Thoracic aorta (tissue), 2 donors: ENCODE measurements around the gene C1QTNF2. TPM values are rescaled to one million over a fixed set of nuclear protein-coding genes. Genes with fewer than 3 reads are reported as not detected.

Experiments used
- ATAC-seq: fragments of 150-250 bp; one replicate; pipeline ENCODE4 v1.8.0; 2017; ENCODE audit warnings: low read depth; ENCODE audit not compliant: insufficient number of reproducible peaks, low FRiP score
- DNase-seq: peaks from one replicate; pipeline ENCODE4 v3.0.0-alpha.2; 2020; ENCODE audit warnings: low spot score
- H3K27ac ChIP-seq, 2 donors: fragments of 200-600 bp; sonication (generic); 1 replicate in 1 of 2; 2 replicates in 1 of 2; pipeline ENCODE4 v1.5.1; 2016; ENCODE audit warnings: mild to moderate bottlenecking in 2 of 2, moderate library complexity in 2 of 2
- H3K27me3 ChIP-seq: fragments of 200-600 bp; sonication (generic); replicated peaks from 2 replicates; pipeline ENCODE4 v1.6.0; 2016; ENCODE audit warnings: mild to moderate bottlenecking; ENCODE audit not compliant: insufficient read depth
- H3K36me3 ChIP-seq: fragments of 200-600 bp; sonication (generic); one replicate; pipeline ENCODE4 v1.5.1; 2016
- H3K4me1 ChIP-seq, 2 donors: fragments of 200-600 bp; sonication (generic); 1 replicate in 1 of 2; 2 replicates in 1 of 2; pipeline versions ENCODE4 v1.5.1 to v1.6.0; 2016; ENCODE audit warnings: low read depth in 2 of 2, mild to moderate bottlenecking in 1 of 2; ENCODE audit not compliant: control insufficient read depth in 1 of 2
- H3K4me3 ChIP-seq: fragments of 200-600 bp; sonication (generic); 2 replicates; pipeline ENCODE4 v1.5.1; 2016; ENCODE audit warnings: mild to moderate bottlenecking
- H3K9me3 ChIP-seq: fragments of 200-600 bp; sonication (generic); 2 replicates; pipeline ENCODE4 v1.5.1; 2016
- CTCF ChIP-seq: fragments of 200-600 bp; sonication (generic); IDR thresholded peaks from one replicate; pipeline ENCODE4 v1.5.1; 2019; ENCODE audit warnings: antibody characterized with exemption
- total RNA-seq, 2 donors: library from RNA; depleted of rRNA; stranded (reverse); fragments of >200 nt; gene quantifications; one replicate each; pipeline versions ENCODE4 v1.1.0 to v1.2.3, GENCODE V29; 2016

Gene C1QTNF2
- total RNA-seq, 2 donors from 2014 or later, result 8.3 to 13.8 TPM

GRCh38 chr5:160325716-160326115 lies 44.7 kb downstream of the C1QTNF2 start:
- Histone ChIP-seq H3K9me3 (no peaks in the 10 kb centered on the region), H3K27ac (no peak overlapping the region), H3K4me3 (no peak overlapping the region), H3K27me3 (no peaks in the 10 kb centered on the region), H3K36me3 (no peaks in the 10 kb centered on the region), H3K4me1 (no peaks in the 10 kb centered on the region)
- TF ChIP-seq CTCF, result no peak
- DNase-seq (no peak), ATAC-seq (no peak)

- Histone ChIP-seq H3K4me1 (no peaks in the 10 kb centered on the region), H3K27ac (no peak overlapping the region), H3K9me3 (no peaks in the 10 kb centered on the region), H3K4me3 (no peak overlapping the region), H3K36me3 (no peaks in the 10 kb centered on the region), H3K27me3 (no peaks in the 10 kb centered on the region)
- no peak for TF ChIP-seq CTCF
- ATAC-seq (no peak), DNase-seq (no peak)
These were observed 45.5 kb downstream of the C1QTNF2 start for GRCh38 chr5:160324886-160325285.

- ATAC-seq, result no peak
- Histone ChIP-seq H3K4me3 (no peak overlapping the region), H3K36me3 (no peaks in the 10 kb centered on the region), H3K9me3 (no peaks in the 10 kb centered on the region), H3K4me1 (no peaks in the 10 kb centered on the region), H3K27ac (no peak overlapping the region), H3K27me3 (no peaks in the 10 kb centered on the region)
- DNase-seq, result no peak
- no peak for TF ChIP-seq CTCF
These were observed 52.0 kb downstream of the C1QTNF2 start for GRCh38 chr5:160318409-160318808.

GRCh38 chr5:160317434-160317833 lies 53.0 kb downstream of the C1QTNF2 start:
- no peaks in the 10 kb centered on the region for H3K27me3 ChIP-seq
- no peak for TF ChIP-seq CTCF
- ATAC-seq (no peak), DNase-seq (no peak)
- no peaks in the 10 kb centered on the region for H3K9me3 ChIP-seq
- H3K4me1 ChIP-seq, result peaks cover 0 to 5% of the 10 kb centered on the region in 2 donors
- no peak overlapping the region for H3K27ac ChIP-seq
- no peak overlapping the region for H3K4me3 ChIP-seq
- H3K36me3 ChIP-seq, result no peaks in the 10 kb centered on the region

- Histone ChIP-seq H3K36me3 (no peaks in the 10 kb centered on the region), H3K27me3 (no peaks in the 10 kb centered on the region), H3K9me3 (no peaks in the 10 kb centered on the region), H3K4me3 (no peak overlapping the region), H3K4me1 (peaks cover 0 to 12% of the 10 kb centered on the region in 2 donors), H3K27ac (no peak overlapping the region)
- ATAC-seq (no peak), DNase-seq (no peak)
- no peak for TF ChIP-seq CTCF
These were observed 54.5 kb downstream of the C1QTNF2 start for GRCh38 chr5:160315968-160316367.
